Measurements from ENCODE around the gene KYNU.
"Not testable (repeated sequence)": the region's sequence is repeated elsewhere in the genome, so short reads cannot be mapped to it uniquely, and the experiment has no call there.

Gene KYNU

GRCh38 chr2:143030127-143030526, 152.7 kb downstream of the KYNU start:
- no peak for DNase-seq

DNA sequence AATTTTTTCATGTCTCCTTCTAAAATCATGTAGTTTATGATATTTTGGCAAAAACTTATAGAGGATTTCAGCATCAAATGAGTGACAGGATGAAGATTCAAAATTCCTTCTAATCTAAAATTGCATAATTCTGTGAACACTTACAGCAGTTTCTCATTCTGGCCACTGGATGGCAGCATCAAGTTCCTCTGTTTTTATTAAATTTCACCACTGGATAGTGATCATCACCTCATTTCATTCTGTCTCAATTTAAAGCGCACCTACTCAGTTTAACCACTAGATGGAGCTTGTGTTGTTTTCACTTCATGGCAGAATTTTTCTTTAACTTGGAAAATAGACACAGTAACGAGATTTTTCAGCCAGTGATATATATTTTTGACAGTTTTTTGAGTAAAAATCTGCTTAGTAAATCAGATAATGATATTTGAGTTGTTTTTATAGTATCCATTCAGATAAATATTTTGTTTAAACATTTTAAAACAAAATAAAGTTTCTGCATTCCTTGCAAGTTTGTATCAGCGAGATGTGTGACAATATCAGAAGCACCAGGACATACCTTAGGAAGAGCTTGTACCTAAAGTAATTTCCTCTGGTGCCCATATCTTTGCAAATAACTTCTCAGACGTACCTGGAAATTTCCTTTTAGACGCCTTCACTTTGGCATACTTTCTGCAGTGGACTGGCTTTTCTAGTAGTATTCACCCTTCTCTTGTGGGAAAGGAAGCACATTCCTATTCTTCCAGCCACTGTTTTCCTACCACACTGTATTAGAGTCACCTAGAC, 157.0 kb downstream of the KYNU start:
- no peak for DNase-seq

GRCh38 chr2:143051465-143051864, 174.0 kb downstream of the KYNU start:
- DNase-seq: no peak

DNA sequence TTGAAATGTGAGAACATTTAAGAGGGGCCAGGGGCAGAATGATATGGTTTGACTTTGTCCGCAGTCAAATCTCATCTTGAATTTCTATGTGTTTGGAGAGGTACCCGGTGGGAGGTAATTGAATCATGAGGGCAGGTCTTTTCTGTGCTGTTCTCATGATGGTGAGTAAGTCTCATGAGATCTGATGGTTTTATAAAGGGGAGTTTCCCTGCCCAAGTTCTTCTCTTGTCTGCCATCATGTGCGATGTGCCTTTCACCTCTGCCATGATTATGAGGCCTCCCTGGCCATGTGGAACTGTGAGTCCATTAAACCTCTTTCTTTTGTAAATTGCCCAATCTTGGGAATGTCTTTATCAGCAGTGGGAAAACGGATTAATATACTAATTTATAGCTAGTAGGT, 176.0 kb downstream of the KYNU start:
- not testable (repeated sequence) for DNase-seq

GRCh38 chr2:143056550-143056949, 179.1 kb downstream of the KYNU start:
- DNase-seq: no peak

DNA sequence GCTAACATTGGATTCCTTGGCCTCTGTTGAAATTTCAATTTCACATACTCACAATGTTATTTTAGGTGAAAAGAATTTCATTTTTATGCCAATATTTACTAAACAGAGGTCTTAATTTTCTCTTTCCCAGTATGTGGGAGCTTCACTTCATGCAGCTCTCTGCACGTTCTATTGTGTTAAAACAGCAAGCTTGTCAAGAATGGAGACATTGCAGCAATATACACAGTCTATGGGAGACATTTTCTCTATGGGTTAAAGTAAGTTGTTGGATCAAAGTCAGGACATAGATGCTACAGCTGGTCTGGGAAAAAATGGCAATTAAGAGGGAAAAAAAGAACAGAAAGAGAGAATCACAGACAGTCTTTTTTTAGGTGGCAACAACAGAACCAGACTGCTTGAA, 181.4 kb downstream of the KYNU start:
- no peak for DNase-seq

GRCh38 chr2:143063612-143064200, 186.2 kb downstream of the KYNU start:
- no peak for DNase-seq

DNA sequence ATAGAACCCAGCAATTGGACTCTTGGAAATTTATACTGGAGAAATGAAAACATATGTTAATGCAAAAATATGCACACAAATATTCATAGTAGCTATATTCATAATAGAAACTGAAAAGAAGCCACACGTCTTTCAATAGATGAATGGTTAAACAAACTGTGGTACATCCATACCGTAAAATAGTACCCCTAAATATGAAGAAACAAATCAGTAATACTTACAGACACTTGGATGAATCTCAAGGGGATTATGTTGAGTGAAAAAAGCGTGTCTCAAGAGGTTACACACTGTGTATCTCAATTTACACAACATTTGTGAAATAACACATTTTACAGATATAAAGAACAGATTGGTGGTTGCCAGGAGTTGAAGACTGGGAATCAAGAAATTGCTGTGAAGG, 190.6 kb downstream of the KYNU start:
- no peak for DNase-seq

DNA sequence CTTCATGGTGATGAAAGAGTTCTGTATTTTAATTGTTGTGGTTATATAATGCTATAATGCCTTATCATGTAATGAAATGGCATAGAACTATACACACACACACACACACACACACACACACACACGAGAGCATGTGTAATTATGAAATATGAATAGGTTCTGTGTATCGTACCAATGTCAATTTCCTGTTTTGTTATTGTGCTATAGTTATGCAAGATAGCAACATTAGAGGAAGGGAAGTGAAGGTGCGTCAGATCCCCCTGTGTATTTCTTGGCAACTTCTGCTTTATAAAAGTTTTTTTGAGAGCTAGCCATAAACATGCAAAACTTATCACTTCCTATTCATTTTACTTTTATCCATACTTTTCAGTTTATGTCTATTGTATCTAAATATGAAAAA, 191.0 kb downstream of the KYNU start:
- no peak for DNase-seq

- DNase-seq: no peak
Measured at GRCh38 chr2:143070704-143071103, 193.2 kb downstream of the KYNU start.

DNA sequence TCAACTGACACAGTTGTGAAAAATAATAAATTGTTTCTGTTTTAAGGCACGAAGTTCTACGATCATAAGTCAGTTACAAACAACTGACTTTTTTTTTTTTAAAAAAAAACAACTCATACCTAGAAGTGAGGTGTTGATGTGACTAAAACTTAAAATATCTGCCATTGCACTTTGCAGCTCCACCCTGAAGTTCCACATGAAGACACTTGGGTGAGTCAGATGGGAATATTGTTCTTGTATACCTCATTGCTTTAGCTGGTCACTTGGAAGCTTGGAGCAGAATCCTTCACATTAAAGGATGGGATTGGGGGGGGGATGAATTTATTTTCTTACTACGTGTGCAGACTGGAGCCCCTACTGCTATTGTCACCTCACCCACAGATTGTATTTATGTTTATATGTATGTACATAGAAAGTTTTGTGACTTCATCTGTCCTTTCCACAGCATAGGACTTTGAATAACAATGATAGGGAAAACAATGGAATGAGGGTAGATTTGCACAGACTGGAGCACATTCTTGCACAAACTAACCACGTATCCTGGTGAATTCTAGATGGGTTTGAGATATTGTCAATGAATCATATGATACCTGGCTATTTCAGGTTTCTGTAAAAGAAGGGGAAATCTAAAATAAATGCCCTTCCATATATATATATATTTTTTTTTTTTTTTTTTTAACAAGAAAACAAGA, 193.9 kb downstream of the KYNU start:
- DNase-seq: no peak

GRCh38 chr2:143074913-143075312, 197.4 kb downstream of the KYNU start:
- DNase-seq: not testable (repeated sequence)

DNA sequence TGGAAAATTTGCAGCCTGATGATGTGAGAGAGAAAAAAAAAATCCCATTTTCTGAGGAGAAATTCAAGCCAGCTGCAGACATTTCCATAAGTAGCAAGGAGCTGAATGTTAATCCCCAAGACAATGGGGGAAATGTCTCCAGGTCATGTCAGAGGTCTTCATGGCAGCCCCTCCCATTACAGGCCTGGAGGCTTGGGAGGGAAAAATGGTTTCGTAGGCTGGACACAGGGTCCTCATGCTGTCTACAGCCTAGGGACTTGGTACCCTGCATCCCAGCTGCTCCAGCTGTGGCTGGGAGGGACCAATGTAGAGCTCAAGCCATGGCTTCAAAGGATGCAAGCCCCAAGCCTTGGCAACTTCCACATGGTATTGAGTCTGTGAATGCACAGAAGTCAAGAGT, 198.2 kb downstream of the KYNU start:
- no peak for DNase-seq

DNA sequence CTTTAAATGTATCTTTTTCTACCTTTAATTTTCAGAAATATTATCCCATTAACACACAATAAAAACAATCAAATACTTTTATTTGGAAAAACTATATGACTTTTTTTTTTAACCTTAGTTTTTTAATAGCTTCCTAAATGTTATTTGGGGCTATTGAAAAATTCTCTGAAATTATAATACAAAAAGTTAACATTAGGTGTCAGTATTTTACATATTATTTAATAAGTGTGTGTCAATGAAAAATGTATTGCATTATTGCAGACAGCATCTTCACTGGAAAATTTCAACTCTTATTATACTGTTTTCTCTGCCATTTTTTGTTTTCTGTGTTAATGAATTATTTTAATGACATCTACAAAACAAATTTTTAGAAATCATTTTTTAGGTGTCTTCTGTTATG, 200.6 kb downstream of the KYNU start:
- no peak for DNase-seq

- DNase-seq: no peak
Measured at GRCh38 chr2:143081616-143082015, 204.2 kb downstream of the KYNU start.

DNA sequence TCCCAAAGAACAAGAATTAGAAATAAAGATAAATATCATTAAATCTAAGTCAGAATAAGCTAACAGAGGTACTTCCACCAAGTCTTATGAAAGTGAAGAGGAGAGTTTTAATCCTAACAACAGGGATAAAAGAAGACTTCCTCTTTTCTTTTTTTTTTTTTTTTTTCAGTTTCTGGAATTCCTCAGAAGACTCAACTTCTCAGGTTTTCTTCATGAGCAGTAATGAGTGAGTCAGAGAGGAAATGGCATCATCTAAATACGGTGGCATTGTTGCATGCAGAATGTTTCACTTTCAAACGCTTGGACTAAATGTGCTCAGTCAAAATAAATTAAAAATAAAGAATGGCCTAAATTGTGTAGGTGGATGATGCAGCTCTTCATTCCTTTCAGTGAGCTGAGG, 206.2 kb downstream of the KYNU start:
- no peak for DNase-seq

DNA sequence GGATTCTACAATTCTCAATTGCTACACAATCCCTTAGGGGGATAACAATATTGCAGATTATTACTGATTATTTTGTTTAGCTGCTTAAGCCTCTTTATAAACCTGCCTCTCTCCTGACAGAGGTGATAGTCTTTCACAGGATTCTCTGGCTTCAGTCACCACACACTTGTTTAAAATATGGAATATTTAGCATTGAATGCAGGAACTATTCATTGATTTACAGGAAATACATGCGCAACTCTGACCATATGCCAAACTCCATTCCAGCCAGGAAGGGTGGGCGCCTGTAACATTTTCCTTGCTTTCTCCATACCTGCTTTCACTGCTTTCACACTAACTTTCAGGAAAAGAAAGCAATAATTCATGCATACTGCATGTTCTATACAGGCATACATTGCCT, 207.0 kb downstream of the KYNU start:
- DNase-seq: no peak

GRCh38 chr2:143085125-143085784, 207.8 kb downstream of the KYNU start:
- DNase-seq: no peak

DNA sequence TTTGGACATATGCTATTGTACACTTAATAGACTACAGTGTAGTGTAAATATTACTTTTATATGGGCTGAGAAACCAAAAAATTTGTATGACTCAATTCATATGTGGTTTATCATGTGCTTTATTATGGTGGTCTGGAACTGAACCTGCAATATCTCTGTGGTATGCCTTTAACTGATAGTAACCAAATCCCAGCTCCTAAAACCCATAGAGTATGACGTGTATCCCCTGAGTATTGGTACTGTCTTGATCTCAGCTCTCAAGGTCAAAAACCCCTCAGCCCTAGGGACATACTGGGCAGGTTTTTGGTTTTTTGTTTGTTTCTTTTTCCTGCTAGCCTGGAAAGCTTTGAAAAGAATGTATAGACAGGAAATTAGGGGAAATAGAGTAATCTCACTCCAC, 209.6 kb downstream of the KYNU start:
- no peak for DNase-seq

GRCh38 chr2:143088388-143088787, 210.9 kb downstream of the KYNU start:
- DNase-seq: no peak

GRCh38 chr2:143089520-143089919, 212.1 kb downstream of the KYNU start:
- peak; percentile 4 for DNase-seq

Data from activated gamma-delta T cell (primary cell).